ENCODE results near the gene RAI1. TPM values are rescaled to one million over a fixed set of nuclear protein-coding genes. Genes with fewer than 3 reads are reported as not detected.

The RAI1 gene
- total RNA-seq, 2 donors from 2014 or later, result 35.9 to 42.9 TPM

DNA sequence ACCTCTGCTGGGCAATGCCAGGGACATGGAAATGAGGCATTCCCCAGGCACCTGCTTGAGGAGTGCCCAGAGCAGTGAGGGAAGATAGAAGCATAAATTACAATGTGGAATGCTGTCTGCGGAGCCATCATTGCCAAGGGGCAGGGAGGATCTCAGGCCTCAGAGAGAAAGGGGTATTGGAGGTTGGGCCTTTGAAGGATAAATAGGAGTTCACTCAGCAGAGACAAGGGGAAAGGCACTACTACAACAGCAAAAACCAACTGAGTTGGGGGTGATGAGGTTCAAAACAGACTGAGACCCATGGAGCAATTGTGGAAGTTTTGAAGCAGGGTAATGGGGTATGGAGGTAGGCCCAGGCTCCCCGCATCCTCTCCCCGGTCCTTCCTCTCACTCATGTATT lies 122.7 kb downstream of the RAI1 start:
- Mint-ChIP-seq H3K27ac (no peak overlapping the region), H3K9me3 (no peaks in the 10 kb centered on the region)
- WGBS, 2 experiments (ENCODE audit: insufficient coverage in 1 of 2, insufficient read length in 1 of 2), result 96 to 98% methylated on average over 3 of the region's 3 CpGs

DNA sequence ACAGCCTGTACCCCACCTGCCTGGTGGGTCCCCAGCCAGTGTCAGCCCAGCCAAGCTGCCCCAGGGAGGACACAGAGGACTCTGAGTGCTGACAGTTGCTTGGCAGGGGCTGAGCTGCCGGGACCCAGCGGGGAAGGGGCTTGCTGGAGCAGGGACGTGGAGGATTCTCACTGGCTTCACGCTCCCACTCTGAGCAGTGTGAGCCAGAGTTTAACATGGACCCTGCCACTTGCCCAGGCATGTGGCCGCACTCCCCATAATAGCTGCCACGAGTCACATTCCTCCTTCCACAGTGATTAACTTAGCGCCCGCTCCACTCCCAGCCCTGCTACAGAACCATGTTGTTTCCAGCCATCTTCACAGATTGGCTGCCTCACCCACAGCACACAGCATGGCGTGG lies 124.3 kb downstream of the RAI1 start:
- Mint-ChIP-seq H3K27me3 (ENCODE audit: insufficient read depth) (peaks cover 12% of the 10 kb centered on the region), H3K9me3 (no peaks in the 10 kb centered on the region), H3K4me1 (no peaks in the 10 kb centered on the region), H3K36me3 (ENCODE audit: low read depth) (peaks cover 37% of the 10 kb centered on the region), H3K27ac (no peak overlapping the region), H3K4me3 (no peak overlapping the region)
- H3K36me3 ChIP-seq (ENCODE audit: control insufficient read depth, insufficient read depth, low read length), result peaks cover 39% of the 10 kb centered on the region
- H3K4me1 ChIP-seq (ENCODE audit: control insufficient read depth, insufficient read depth, low read length), result peaks cover 4% of the 10 kb centered on the region
- 75 to 90% methylated on average over 8 to 9 of the region's 9 CpGs for WGBS, 2 experiments (ENCODE audit: insufficient coverage in 1 of 2, insufficient read length in 1 of 2)
- DNase-seq, result no peak
- H3K27ac ChIP-seq (ENCODE audit: low read depth, low read length), result no peak overlapping the region
- H3K9ac ChIP-seq (ENCODE audit: extremely low read depth, low read length, poor library complexity, severe bottlenecking), result no peak overlapping the region
- no peaks in the 10 kb centered on the region for H3K9me3 ChIP-seq (ENCODE audit: control insufficient read depth, low read length)
- no peaks in the 10 kb centered on the region for H3K27me3 ChIP-seq (ENCODE audit: control insufficient read depth, insufficient read depth, low read length, poor library complexity, severe bottlenecking)
- TF ChIP-seq, protein P1, sequence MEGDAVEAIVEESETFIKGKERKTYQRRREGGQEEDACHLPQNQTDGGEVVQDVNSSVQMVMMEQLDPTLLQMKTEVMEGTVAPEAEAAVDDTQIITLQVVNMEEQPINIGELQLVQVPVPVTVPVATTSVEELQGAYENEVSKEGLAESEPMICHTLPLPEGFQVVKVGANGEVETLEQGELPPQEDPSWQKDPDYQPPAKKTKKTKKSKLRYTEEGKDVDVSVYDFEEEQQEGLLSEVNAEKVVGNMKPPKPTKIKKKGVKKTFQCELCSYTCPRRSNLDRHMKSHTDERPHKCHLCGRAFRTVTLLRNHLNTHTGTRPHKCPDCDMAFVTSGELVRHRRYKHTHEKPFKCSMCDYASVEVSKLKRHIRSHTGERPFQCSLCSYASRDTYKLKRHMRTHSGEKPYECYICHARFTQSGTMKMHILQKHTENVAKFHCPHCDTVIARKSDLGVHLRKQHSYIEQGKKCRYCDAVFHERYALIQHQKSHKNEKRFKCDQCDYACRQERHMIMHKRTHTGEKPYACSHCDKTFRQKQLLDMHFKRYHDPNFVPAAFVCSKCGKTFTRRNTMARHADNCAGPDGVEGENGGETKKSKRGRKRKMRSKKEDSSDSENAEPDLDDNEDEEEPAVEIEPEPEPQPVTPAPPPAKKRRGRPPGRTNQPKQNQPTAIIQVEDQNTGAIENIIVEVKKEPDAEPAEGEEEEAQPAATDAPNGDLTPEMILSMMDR (conservative IDR thresholded peaks at IDR 0.05), result no peak
- no peak overlapping the region for H3K4me3 ChIP-seq (ENCODE audit: low read length)

More for the DNA sequence above, 122.7 kb downstream of the RAI1 start:
- H3K4me1 ChIP-seq (ENCODE audit: control insufficient read depth, insufficient read depth, low read length), result peaks cover under 1% of the 10 kb centered on the region
- H3K36me3 Mint-ChIP-seq (ENCODE audit: low read depth), result peaks cover 40% of the 10 kb centered on the region
- TF ChIP-seq, protein P1 (conservative IDR thresholded peaks at IDR 0.05), result no peak
- H3K36me3 ChIP-seq (ENCODE audit: control insufficient read depth, insufficient read depth, low read length), result peaks cover 44% of the 10 kb centered on the region
- DNase-seq, result no peak
- no peaks in the 10 kb centered on the region for H3K9me3 ChIP-seq (ENCODE audit: control insufficient read depth, low read length)
- no peak overlapping the region for H3K4me3 ChIP-seq (ENCODE audit: low read length)
- H3K4me3 Mint-ChIP-seq, result no peak overlapping the region
- no peak overlapping the region for H3K9ac ChIP-seq (ENCODE audit: extremely low read depth, low read length, poor library complexity, severe bottlenecking)
- no peak overlapping the region for H3K27ac ChIP-seq (ENCODE audit: low read depth, low read length)
- no peaks in the 10 kb centered on the region for H3K27me3 ChIP-seq (ENCODE audit: control insufficient read depth, insufficient read depth, low read length, poor library complexity, severe bottlenecking)
- H3K27me3 Mint-ChIP-seq (ENCODE audit: insufficient read depth), result peaks cover 9% of the 10 kb centered on the region
- H3K4me1 Mint-ChIP-seq, result peaks cover 6% of the 10 kb centered on the region

DNA sequence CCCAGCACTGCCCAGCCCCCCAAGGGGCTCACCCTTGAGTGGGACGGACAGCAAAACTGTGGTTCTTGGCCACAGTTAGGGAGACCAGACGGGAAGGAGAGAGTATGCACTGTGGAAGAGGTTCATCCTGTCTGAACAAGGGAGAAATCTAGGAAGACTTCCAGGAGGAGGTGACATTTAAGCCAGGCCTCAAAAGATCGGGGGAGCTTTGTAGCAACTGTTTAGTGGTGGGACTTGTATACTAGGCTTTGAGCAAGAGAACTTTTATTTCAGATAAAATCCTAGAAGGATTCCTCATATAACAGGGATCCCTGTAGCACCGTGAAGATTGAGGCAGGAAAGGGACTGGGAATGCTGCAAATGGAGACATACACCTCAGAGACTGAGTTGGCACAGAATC lies 124.8 kb downstream of the RAI1 start:
- Mint-ChIP-seq H3K9me3 (no peaks in the 10 kb centered on the region), H3K27me3 (ENCODE audit: insufficient read depth) (peaks cover 12% of the 10 kb centered on the region), H3K4me1 (no peaks in the 10 kb centered on the region), H3K36me3 (ENCODE audit: low read depth) (peaks cover 36% of the 10 kb centered on the region), H3K27ac (no peak overlapping the region), H3K4me3 (no peak overlapping the region)
- H3K36me3 ChIP-seq (ENCODE audit: control insufficient read depth, insufficient read depth, low read length), result peaks cover 42% of the 10 kb centered on the region
- no peaks in the 10 kb centered on the region for H3K9me3 ChIP-seq (ENCODE audit: control insufficient read depth, low read length)
- WGBS, 2 experiments (ENCODE audit: insufficient coverage in 1 of 2, insufficient read length in 1 of 2), result 93 to 100% methylated on average over 3 to 4 of the region's 4 CpGs
- peaks cover 6% of the 10 kb centered on the region for H3K4me1 ChIP-seq (ENCODE audit: control insufficient read depth, insufficient read depth, low read length)
- no peaks in the 10 kb centered on the region for H3K27me3 ChIP-seq (ENCODE audit: control insufficient read depth, insufficient read depth, low read length, poor library complexity, severe bottlenecking)
- H3K9ac ChIP-seq (ENCODE audit: extremely low read depth, low read length, poor library complexity, severe bottlenecking), result no peak overlapping the region
- no peak overlapping the region for H3K4me3 ChIP-seq (ENCODE audit: low read length)
- DNase-seq, result no peak
- H3K27ac ChIP-seq (ENCODE audit: low read depth, low read length), result no peak overlapping the region
- TF ChIP-seq, protein P1 (conservative IDR thresholded peaks at IDR 0.05), result no peak

All from endodermal cell (in vitro differentiated cells).